ENCODE results near the gene KIF3C.
A peak's percentile ranks its signal among the peaks of the same experiment; 100 is the strongest.
"Not testable (repeated sequence)": the region's sequence is repeated elsewhere in the genome, so short reads cannot be mapped to it uniquely, and the experiment has no call there.

KIF3C gene

GRCh38 chr2:25915944-25916772 lies 66.1 kb downstream of the KIF3C start:
- DNase-seq (ENCODE audit: low read depth), result peak; percentile 4

GRCh38 chr2:25915411-25915810 lies 66.9 kb downstream of the KIF3C start:
- DNase-seq (ENCODE audit: low read depth), result not testable (repeated sequence)

GRCh38 chr2:25913696-25913973 lies 68.7 kb downstream of the KIF3C start:
- not testable (repeated sequence) for DNase-seq (ENCODE audit: low read depth)

GRCh38 chr2:25912851-25913695 lies 69.2 kb downstream of the KIF3C start:
- DNase-seq (ENCODE audit: low read depth), result no peak

GRCh38 chr2:25909574-25909973 lies 72.7 kb downstream of the KIF3C start:
- not testable (repeated sequence) for DNase-seq (ENCODE audit: low read depth)

GRCh38 chr2:25905126-25905525 lies 77.2 kb downstream of the KIF3C start:
- no peak for DNase-seq (ENCODE audit: low read depth)

- no peak for DNase-seq (ENCODE audit: low read depth)
Observed at GRCh38 chr2:25903216-25903776, 79.0 kb downstream of the KIF3C start.

- no peak for DNase-seq (ENCODE audit: low read depth)
Observed at GRCh38 chr2:25899404-25899970, 82.8 kb downstream of the KIF3C start.

- no peak for DNase-seq (ENCODE audit: low read depth)
Observed at GRCh38 chr2:25897506-25897905, 84.8 kb downstream of the KIF3C start.

- not testable (repeated sequence) for DNase-seq (ENCODE audit: low read depth)
Observed at GRCh38 chr2:25896308-25896707, 86.0 kb downstream of the KIF3C start.

- no peak for DNase-seq (ENCODE audit: low read depth)
Observed at GRCh38 chr2:25895610-25896009, 86.7 kb downstream of the KIF3C start.

- DNase-seq (ENCODE audit: low read depth), result no peak
Observed at GRCh38 chr2:25895018-25895417, 87.3 kb downstream of the KIF3C start.

GRCh38 chr2:25894135-25894830 lies 88.0 kb downstream of the KIF3C start:
- no peak for DNase-seq (ENCODE audit: low read depth)

- DNase-seq (ENCODE audit: low read depth), result no peak
Observed at GRCh38 chr2:25891672-25892071, 90.6 kb downstream of the KIF3C start.

GRCh38 chr2:25887624-25888242 lies 94.6 kb downstream of the KIF3C start:
- DNase-seq (ENCODE audit: low read depth), result no peak

GRCh38 chr2:25885933-25886332 lies 96.4 kb downstream of the KIF3C start:
- no peak for DNase-seq (ENCODE audit: low read depth)

- no peak for DNase-seq (ENCODE audit: low read depth)
Observed at GRCh38 chr2:25881764-25882163, 100.5 kb downstream of the KIF3C start.

GRCh38 chr2:25879133-25879730 lies 103.1 kb downstream of the KIF3C start:
- DNase-seq (ENCODE audit: low read depth), result no peak

GRCh38 chr2:25878361-25879132 lies 103.8 kb downstream of the KIF3C start, which contains the start of gene ASXL2:
Gene ASXL2, minus strand, starts transcription at chr2:25878487. Its CDS starts 265 bp downstream, at chr2:25878222.
- peak; percentile 92 for DNase-seq (ENCODE audit: low read depth)

All from activated gamma-delta T cell treated with anti-CD3 and anti-CD28 coated beads, Interleukin-2, amount 50 U/mL, for 16 hours (primary cell).